Fibroblast of lung (primary cell): ENCODE results near the gene ANKRD65. TPM values are rescaled to one million over a fixed set of nuclear protein-coding genes. Genes with fewer than 3 reads are reported as not detected.

Source experiments
- DNase-seq, 2 donors: peaks; one replicate each; pipeline versions ENCODE4 v3.0.0 to v3.0.0-alpha.2; 2010; ENCODE audit warnings: low read depth in 2 of 2
- H2AFZ ChIP-seq: 2 replicates; pipeline ENCODE4 v1.5.1; 2012; ENCODE audit warnings: low read length, control low read depth, inconsistent platforms
- H3K27ac ChIP-seq: 2 replicates; pipeline ENCODE4 v1.5.1; 2011; ENCODE audit warnings: low read length, control low read depth; ENCODE audit not compliant: insufficient read depth
- H3K27me3 ChIP-seq: 2 replicates; pipeline ENCODE4 v1.5.1; 2011; ENCODE audit warnings: mild to moderate bottlenecking, low read length; ENCODE audit not compliant: control insufficient read depth, insufficient read depth
- H3K36me3 ChIP-seq: 2 replicates; pipeline ENCODE4 v1.5.1; 2011; ENCODE audit warnings: low read length; ENCODE audit not compliant: control insufficient read depth, insufficient read depth
- H3K4me1 ChIP-seq: 2 replicates; pipeline ENCODE4 v1.5.1; 2011; ENCODE audit warnings: low read length; ENCODE audit not compliant: control insufficient read depth, insufficient read depth; ENCODE audit errors: extremely low read depth
- H3K4me2 ChIP-seq: 2 replicates; pipeline ENCODE4 v1.5.1; 2011; ENCODE audit warnings: low read length, control low read depth; ENCODE audit not compliant: insufficient read depth; ENCODE audit errors: extremely low read depth
- H3K4me3 ChIP-seq, 4 experiments: fragments of 200-600 bp in 1 of 4; sonication (generic) in 1 of 4; replicated peaks in 1 of 4; 2 replicates each; pipeline ENCODE4 v1.5.1; 2011 to 2016; ENCODE audit warnings: low read length in 4 of 4, low read depth in 3 of 4, mild to moderate bottlenecking in 3 of 4, control low read depth in 2 of 4, inconsistent platforms in 1 of 4, mixed read lengths in 1 of 4; ENCODE audit not compliant: insufficient read depth in 1 of 4; ENCODE audit errors: control extremely low read depth in 1 of 4
- H3K79me2 ChIP-seq: 2 replicates; pipeline ENCODE4 v1.5.1; 2012; ENCODE audit warnings: mild to moderate bottlenecking, low read length, inconsistent platforms; ENCODE audit not compliant: control insufficient read depth, insufficient read depth
- H3K9ac ChIP-seq: 2 replicates; pipeline ENCODE4 v1.5.1; 2011; ENCODE audit warnings: mild to moderate bottlenecking, low read length, control low read depth; ENCODE audit not compliant: insufficient read depth
- H3K9me3 ChIP-seq: 2 replicates; pipeline ENCODE4 v1.5.1; 2012; ENCODE audit warnings: low read depth, low read length; ENCODE audit not compliant: control insufficient read depth, insufficient read depth
- H4K20me1 ChIP-seq: 2 replicates; pipeline ENCODE4 v1.5.1; 2011; ENCODE audit warnings: low read length; ENCODE audit not compliant: control insufficient read depth, insufficient read depth; ENCODE audit errors: extremely low read depth
- CTCF ChIP-seq, 2 donors: IDR thresholded peaks in 1 of 2; conservative IDR thresholded peaks in 1 of 2; 1 replicate in 1 of 2; 2 replicates in 1 of 2; pipeline ENCODE4 v1.5.1; 2011 to 2012; ENCODE audit warnings: low read length in 2 of 2, control low read depth in 1 of 2, inconsistent platforms in 1 of 2, low read depth in 1 of 2, mild to moderate bottlenecking in 1 of 2
- EZH2 ChIP-seq: IDR thresholded peaks from 2 replicates; pipeline ENCODE4 v1.5.1; 2012; ENCODE audit warnings: low read length, control low read depth, mild to moderate bottlenecking; ENCODE audit errors: missing control alignments
- polyA plus RNA-seq, 2 donors: library from polyadenylated mRNA; depleted of rRNA in 1 of 2; stranded (reverse) in 1 of 2; unstranded in 1 of 2; fragments of >200 nt; gene quantifications; 2 replicates each; pipeline ENCODE4 v1.2.1, GENCODE V29; 2011 to 2012; ENCODE audit warnings: missing spikeins in 1 of 2
- total RNA-seq: library from RNA; depleted of rRNA; stranded (reverse); fragments of >200 nt; gene quantifications from 2 replicates; pipeline ENCODE4 v1.2.1, GENCODE V29; 2014

Gene ANKRD65
- total and polyA plus RNA-seq, 2 donors (not counting 1 experiment from before 2014, with no cell fraction given), result 0.84 to 2.0 TPM

DNA sequence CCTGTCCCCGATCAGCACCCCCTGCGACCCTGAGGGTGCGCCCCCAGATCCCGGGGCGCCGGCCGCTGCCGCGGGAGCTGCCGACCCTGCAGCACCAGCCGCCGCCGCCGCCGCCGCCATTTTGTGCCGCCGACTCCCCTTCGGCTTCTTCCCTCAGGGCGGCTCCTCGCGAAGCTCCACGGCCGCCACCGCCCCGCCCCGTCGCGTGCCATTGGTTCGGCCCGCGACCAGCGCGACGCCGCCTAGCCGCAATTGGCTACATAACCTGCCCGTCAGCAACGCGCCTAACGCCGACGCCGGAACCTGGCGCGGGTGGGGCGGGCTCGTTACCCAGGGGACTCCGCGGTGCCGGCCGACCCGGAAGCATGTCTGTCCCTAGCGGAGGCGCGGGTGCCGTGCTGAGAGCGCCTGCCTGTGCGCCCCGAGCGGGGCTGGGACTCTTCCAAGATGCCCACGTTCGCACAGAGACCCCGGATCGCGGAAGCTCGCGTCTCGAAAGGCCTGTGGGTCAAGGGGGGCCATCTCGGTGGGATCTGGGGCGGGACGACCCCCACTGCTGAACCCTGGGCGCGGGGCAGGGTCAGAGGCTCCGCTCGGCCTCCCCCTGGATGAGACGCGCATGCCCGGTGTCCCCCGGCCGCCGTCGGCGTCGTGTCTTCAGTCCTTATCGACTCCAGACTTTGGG lies 21.7 kb downstream of the ANKRD65 start, which contains the start of gene CCNL2:
Gene CCNL2, minus strand, starts transcription at position 149 of the 685 bp plus-strand sequence. Its CDS starts 29 bp downstream, at position 120.
- Histone ChIP-seq H2AFZ (peak within 1 kb of the TSS; percentile 82), H3K4me1 (peaks cover 18% of the 10 kb centered on the region), H3K4me2 (peak within 1 kb of the TSS; percentile 100), H3K4me3 (peak within 1 kb of the TSS; percentile 77 to 100 (median 98)), H3K36me3 (peaks cover 35% of the 10 kb centered on the region), H4K20me1 (no peaks in the 10 kb centered on the region), H3K9me3 (no peaks in the 10 kb centered on the region), H3K27me3 (no peaks in the 10 kb centered on the region), H3K79me2 (peaks cover 57% of the 10 kb centered on the region), H3K9ac (peak within 1 kb of the TSS; percentile 92), H3K27ac (peak within 1 kb of the TSS; percentile 91)
- DNase-seq, result peak; percentile 97 to 98
- no peak for TF ChIP-seq EZH2
- TF ChIP-seq CTCF (conservative IDR thresholded peaks at IDR 0.05 in 1 of 2, IDR thresholded peaks at IDR 0.05 in 1 of 2; ENCODE audit: low read depth in 1 of 2, low read length in 2 of 2), result peak; percentile 36 to 51

- Histone ChIP-seq H3K9ac (peak overlapping the region; percentile 92), H3K4me2 (peak overlapping the region; percentile 93), H3K79me2 (peaks cover 57% of the 10 kb centered on the region), H2AFZ (peak overlapping the region; percentile 82), H3K36me3 (peaks cover 32% of the 10 kb centered on the region), H3K27me3 (no peaks in the 10 kb centered on the region), H4K20me1 (no peaks in the 10 kb centered on the region), H3K4me3 (peak overlapping the region; percentile 53 to 99 (median 94)), H3K27ac (peak overlapping the region; percentile 85), H3K9me3 (no peaks in the 10 kb centered on the region), H3K4me1 (peaks cover 18% of the 10 kb centered on the region)
- TF ChIP-seq CTCF (conservative IDR thresholded peaks at IDR 0.05 in 1 of 2, IDR thresholded peaks at IDR 0.05 in 1 of 2; ENCODE audit: low read depth in 1 of 2, low read length in 2 of 2), result no peak
- no peak for TF ChIP-seq EZH2
- no peak for DNase-seq
Observed at GRCh38 chr1:1398677-1399186, 22.3 kb downstream of the ANKRD65 start.

DNA sequence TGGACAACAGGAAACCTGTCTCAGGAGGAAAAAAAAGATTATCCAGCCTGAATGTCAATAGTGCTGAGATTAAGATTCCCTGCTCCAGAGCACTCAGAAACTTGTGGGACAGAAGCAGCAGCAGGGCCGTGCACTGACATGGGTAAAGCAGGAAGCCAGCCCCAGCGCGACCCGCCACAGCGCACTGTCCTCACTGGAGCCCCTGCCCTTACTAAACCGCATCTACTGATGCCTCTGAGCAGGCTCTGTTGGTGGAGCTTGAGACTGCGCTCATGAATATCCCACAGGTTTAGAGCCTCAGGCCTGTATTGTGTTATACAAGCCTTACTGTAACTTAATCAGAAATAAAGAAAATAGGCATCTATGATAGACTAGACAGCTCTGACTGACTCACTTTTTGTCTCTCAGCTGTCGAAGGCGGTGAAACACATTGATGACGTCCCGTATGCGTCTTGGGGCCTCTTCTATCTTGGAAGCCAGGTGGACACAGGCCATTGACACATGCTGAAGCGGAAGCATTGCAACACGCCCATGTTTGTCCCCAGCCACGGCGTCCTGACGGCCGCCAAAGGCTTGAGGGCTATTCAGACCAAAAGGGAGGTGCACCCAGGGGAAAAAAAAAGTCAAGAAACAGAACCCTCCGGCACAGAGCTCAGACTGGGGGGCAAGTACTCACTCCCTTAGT lies 23.1 kb downstream of the ANKRD65 start:
- Histone ChIP-seq H3K4me2 (peak overlapping the region; percentile 93), H3K4me1 (peaks cover 18% of the 10 kb centered on the region), H3K27me3 (no peaks in the 10 kb centered on the region), H3K79me2 (peaks cover 59% of the 10 kb centered on the region), H3K36me3 (peaks cover 37% of the 10 kb centered on the region), H3K9ac (peak overlapping the region; percentile 92), H3K9me3 (no peaks in the 10 kb centered on the region), H3K4me3 (peak overlapping the region; percentile 53 to 99 (median 94)), H4K20me1 (no peaks in the 10 kb centered on the region), H2AFZ (no peak overlapping the region), H3K27ac (peak overlapping the region; percentile 85)
- no peak for TF ChIP-seq EZH2
- DNase-seq, result peak; percentile 26 to 36
